ENCODE data around the gene HDDC3.

HDDC3 gene

GRCh38 chr15:90891346-90891949 lies 40.9 kb downstream of the HDDC3 start:
- TF ChIP-seq, protein P1, sequence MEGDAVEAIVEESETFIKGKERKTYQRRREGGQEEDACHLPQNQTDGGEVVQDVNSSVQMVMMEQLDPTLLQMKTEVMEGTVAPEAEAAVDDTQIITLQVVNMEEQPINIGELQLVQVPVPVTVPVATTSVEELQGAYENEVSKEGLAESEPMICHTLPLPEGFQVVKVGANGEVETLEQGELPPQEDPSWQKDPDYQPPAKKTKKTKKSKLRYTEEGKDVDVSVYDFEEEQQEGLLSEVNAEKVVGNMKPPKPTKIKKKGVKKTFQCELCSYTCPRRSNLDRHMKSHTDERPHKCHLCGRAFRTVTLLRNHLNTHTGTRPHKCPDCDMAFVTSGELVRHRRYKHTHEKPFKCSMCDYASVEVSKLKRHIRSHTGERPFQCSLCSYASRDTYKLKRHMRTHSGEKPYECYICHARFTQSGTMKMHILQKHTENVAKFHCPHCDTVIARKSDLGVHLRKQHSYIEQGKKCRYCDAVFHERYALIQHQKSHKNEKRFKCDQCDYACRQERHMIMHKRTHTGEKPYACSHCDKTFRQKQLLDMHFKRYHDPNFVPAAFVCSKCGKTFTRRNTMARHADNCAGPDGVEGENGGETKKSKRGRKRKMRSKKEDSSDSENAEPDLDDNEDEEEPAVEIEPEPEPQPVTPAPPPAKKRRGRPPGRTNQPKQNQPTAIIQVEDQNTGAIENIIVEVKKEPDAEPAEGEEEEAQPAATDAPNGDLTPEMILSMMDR (IDR thresholded peaks at IDR 0.05; ENCODE audit: low read depth, low read length) = no peak
- no peak overlapping the region for H3K4me3 ChIP-seq (ENCODE audit: low read depth, low read length)

DNA sequence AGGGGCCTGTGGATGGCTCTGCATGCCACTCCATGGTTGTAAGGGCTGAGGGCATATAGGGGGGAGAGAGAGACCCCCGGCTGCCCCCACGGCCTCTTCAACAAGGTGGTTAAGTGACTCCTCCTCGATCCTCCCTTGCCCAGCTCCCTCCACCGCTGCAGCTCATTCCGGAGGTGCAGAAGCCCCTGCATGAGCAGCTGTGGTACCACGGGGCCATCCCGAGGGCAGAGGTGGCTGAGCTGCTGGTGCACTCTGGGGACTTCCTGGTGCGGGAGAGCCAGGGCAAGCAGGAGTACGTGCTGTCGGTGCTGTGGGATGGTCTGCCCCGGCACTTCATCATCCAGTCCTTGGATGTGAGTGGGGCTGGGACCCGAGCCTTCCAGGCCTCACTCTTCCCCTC lies 41.5 kb downstream of the HDDC3 start:
- no peak overlapping the region for H3K4me3 ChIP-seq (ENCODE audit: low read depth, low read length)
- TF ChIP-seq, protein P1 (IDR thresholded peaks at IDR 0.05; ENCODE audit: low read depth, low read length) = no peak

DNA sequence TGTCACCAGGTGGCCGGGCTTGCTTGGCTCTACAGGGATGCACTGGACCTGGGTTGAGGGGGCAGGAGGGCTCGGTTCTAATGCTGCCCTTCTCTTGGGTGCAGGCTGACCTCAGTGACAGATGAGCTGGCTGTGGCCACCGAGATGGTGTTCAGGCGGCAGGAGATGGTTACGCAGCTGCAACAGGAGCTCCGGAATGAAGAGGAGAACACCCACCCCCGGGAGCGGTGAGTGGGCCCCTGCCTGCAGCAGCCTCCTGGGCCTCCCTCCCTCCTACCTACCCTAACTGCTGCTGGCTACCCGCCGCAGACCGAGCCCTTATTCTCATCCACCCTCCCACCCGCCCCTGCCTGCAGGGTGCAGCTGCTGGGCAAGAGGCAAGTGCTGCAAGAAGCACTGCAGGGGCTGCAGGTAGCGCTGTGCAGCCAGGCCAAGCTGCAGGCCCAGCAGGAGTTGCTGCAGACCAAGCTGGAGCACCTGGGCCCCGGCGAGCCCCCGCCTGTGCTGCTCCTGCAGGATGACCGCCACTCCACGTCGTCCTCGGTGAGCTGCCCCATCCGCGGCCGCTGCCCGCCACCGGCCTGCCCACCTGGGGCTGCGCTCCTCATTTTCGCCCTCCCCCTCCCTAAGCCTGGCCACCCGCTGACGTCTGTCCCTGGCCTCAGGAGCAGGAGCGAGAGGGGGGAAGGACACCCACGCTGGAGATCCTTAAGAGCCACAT lies 42.5 kb downstream of the HDDC3 start:
- TF ChIP-seq, protein P1 (IDR thresholded peaks at IDR 0.05; ENCODE audit: low read depth, low read length) = no peak
- H3K4me3 ChIP-seq (ENCODE audit: low read depth, low read length) = no peak overlapping the region

DNA sequence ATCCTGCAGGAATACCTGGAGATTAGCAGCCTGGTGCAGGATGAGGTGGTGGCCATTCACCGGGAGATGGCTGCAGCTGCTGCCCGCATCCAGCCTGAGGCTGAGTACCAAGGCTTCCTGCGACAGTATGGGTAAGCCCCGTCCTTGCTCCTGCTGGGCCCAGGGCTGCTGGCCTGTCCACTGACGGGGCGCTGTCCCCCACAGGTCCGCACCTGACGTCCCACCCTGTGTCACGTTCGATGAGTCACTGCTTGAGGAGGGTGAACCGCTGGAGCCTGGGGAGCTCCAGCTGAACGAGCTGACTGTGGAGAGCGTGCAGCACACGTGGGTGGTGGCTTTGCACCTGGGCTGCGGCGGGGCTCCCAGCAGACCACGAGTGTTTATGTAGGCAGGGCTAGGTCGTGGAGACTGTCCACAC lies 43.0 kb downstream of the HDDC3 start:
- TF ChIP-seq, protein P1 (IDR thresholded peaks at IDR 0.05; ENCODE audit: low read depth, low read length) = no peak

DNA sequence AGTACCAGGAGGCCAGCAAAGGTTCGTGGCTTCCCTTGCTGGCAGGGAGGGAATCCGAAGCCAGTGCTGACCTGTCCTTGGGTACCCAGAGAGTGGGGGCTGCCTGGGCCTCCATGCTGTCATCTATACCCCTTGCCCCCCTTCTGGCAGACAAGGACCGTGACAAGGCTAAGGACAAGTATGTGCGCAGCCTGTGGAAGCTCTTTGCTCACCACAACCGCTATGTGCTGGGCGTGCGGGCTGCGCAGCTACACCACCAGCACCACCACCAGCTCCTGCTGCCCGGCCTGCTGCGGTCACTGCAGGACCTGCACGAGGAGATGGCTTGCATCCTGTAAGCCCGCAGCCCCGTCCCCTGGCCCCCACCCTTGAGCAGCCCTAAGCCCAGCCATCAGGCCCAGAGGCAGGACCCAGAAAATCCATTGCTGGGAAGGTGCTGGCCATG lies 45.3 kb downstream of the HDDC3 start:
- H3K4me3 ChIP-seq (ENCODE audit: low read depth, low read length) = no peak overlapping the region
- TF ChIP-seq, protein P1 (IDR thresholded peaks at IDR 0.05; ENCODE audit: low read depth, low read length) = no peak

More for the DNA sequence above, 43.0 kb downstream of the HDDC3 start:
- no peak overlapping the region for H3K4me3 ChIP-seq (ENCODE audit: low read depth, low read length)

DNA sequence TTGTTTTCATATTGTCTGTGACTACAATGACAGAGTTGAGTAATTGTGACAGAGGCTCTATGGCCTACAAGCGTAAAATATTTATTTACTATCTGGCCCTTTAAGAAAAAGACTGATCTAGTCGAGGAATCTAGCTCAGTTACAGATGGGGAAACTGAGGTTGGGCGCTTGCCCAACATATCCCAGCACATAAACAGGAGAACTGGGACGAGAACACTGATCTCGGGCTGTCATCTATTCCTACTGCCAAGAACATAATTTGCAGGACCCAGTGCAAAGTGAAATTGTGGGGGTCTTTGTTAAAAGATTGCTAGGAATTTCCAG lies 46.1 kb downstream of the HDDC3 start:
- TF ChIP-seq, protein P1 (IDR thresholded peaks at IDR 0.05; ENCODE audit: low read depth, low read length) = no peak
- H3K4me3 ChIP-seq (ENCODE audit: low read depth, low read length) = no peak overlapping the region

Measured in WI38 (cell line).